GM11168 (cell line): ENCODE data around the gene CFTR.
"Not testable (repeated sequence)": the region's sequence is repeated elsewhere in the genome, so short reads cannot be mapped to it uniquely, and the experiment has no call there.

Experiments used
- in situ Hi-C: fragments of 300-500 bp; cut with MboI; formaldehyde crosslinking; loops from one replicate; pipeline ENCODE4 v1.12.0; 2022; ENCODE audit warnings: low sequenced_read_pairs; ENCODE audit not compliant: unreplicated experiment

CFTR gene

DNA sequence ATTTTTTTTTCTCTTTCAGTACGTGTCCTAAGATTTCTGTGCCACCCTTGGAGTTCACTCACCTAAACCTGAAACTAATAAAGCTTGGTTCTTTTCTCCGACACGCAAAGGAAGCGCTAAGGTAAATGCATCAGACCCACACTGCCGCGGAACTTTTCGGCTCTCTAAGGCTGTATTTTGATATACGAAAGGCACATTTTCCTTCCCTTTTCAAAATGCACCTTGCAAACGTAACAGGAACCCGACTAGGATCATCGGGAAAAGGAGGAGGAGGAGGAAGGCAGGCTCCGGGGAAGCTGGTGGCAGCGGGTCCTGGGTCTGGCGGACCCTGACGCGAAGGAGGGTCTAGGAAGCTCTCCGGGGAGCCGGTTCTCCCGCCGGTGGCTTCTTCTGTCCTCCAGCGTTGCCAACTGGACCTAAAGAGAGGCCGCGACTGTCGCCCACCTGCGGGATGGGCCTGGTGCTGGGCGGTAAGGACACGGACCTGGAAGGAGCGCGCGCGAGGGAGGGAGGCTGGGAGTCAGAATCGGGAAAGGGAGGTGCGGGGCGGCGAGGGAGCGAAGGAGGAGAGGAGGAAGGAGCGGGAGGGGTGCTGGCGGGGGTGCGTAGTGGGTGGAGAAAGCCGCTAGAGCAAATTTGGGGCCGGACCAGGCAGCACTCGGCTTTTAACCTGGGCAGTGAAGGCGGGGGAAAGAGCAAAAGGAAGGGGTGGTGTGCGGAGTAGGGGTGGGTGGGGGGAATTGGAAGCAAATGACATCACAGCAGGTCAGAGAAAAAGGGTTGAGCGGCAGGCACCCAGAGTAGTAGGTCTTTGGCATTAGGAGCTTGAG is at the start of gene CFTR:
Gene CFTR (plus strand): TSS at position 801 of the 830 bp plus-strand sequence. CDS start 70 bp downstream, outside the sequence.
- in situ Hi-C loops = no loop called here

DNA sequence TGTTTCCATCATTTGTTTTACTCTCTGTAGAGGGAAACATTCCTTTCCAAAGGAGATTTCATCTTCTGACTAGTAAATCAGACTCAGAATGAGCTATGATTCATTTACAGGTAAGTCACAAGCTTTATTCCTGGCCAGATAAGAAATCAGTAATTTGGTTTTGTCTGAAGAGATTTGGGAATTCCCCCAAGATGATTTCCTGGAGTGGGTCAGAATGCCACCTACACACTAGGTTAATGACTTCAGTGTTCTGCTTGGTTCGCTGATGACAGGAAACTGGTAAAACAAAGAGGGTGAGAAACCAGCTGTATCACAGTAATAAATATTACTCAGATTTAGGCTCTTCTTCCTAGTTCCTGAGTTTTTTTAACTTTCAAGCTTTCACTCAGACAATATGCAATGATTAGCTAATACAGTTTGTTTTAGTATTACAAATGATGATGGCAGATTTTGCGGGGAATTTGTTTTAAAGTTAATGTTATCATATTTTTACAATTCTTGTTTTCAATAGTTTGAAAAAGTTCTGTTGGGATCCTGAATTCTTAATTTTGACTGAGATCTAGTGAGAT is 44.3 kb upstream of the CFTR start:
- in situ Hi-C loops = no loop called here

- in situ Hi-C loops = no loop called here
Measured at GRCh38 chr7:117444646-117445045, 35.2 kb upstream of the CFTR start.

- in situ Hi-C loops = no loop called here
Measured at GRCh38 chr7:117445206-117445605, 34.6 kb upstream of the CFTR start.

GRCh38 chr7:117446220-117446815 is 33.5 kb upstream of the CFTR start:
- in situ Hi-C loops = no loop called here

- in situ Hi-C loops = no loop called here
Measured at GRCh38 chr7:117448655-117449054, 31.2 kb upstream of the CFTR start.

GRCh38 chr7:117458977-117459583 is 20.7 kb upstream of the CFTR start:
- in situ Hi-C loops = no loop called here

- in situ Hi-C loops = no loop called here
Measured at GRCh38 chr7:117459735-117460134, 20.1 kb upstream of the CFTR start.

DNA sequence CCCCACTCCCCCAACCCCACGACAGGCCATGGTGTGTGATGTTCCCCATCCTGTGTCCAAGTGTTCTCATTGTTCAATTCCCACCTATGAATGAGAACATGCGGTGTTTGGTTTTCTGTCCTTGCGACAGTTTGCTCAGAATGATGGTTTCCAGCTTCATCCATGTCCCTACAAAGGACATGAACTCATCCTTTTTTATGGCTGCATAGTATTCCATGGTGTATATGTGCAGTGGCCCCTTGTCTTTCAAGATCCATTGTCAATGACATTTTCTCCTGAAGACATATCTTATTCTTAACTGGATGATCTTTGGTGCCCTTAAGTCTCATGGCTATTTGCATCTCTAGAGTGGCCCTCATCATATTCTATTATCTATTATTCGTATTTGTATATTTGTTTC is 19.0 kb upstream of the CFTR start:
- in situ Hi-C loops = not testable (repeated sequence)

GRCh38 chr7:117468174-117468573 is 11.7 kb upstream of the CFTR start:
- in situ Hi-C loops = no loop called here

DNA sequence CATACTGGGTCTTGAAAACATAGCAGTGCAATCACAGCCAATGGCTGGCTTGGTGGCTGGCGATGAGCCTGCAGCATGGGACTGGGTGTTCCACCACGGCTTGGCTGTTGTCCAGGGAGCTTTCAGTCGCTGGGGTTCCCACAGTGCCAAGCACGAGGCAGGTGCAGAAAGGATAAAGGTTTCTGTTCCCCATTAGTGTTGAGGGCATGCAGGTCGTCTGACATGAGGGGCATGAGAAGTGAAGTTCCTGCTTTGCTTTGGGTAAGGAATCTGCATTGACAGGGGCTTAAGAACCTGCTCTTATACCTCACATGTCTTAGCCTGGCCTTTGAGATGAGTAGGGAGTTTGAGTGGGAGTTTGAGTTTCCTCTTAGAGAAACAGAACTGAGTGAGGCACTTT is 9.0 kb upstream of the CFTR start:
- in situ Hi-C loops = no loop called here

- in situ Hi-C loops = no loop called here
Measured at GRCh38 chr7:117472335-117472734, 7.5 kb upstream of the CFTR start.

GRCh38 chr7:117476557-117477215 is 3.1 kb upstream of the CFTR start:
- in situ Hi-C loops = no loop called here

DNA sequence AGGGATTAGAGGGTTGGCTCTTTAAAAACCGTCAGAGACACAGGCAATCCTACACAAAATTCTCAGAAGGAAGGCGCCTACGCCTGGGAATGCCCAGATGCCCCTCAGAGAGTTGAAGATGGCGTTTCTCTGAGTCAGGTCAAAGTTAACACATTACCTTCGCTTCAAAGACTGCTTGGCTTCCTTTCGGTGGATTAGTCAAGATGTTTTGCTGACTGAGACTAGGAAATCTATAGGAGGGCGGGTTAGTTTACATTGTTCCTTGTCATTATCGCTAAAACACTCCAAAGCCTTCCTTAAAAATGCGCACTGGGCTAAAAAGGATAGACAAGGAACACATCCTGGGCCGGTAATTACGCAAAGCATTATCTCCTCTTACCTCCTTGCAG is 995 bp upstream of the CFTR start:
- in situ Hi-C loops = no loop called here

DNA sequence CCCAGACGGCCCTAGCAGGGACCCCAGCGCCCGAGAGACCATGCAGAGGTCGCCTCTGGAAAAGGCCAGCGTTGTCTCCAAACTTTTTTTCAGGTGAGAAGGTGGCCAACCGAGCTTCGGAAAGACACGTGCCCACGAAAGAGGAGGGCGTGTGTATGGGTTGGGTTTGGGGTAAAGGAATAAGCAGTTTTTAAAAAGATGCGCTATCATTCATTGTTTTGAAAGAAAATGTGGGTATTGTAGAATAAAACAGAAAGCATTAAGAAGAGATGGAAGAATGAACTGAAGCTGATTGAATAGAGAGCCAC is 184 bp downstream of the CFTR start:
- in situ Hi-C loops = no loop called here

- in situ Hi-C loops = no loop called here
Measured at GRCh38 chr7:117480978-117481377, 1.2 kb downstream of the CFTR start.

- in situ Hi-C loops = no loop called here
Measured at GRCh38 chr7:117485118-117485620, 5.3 kb downstream of the CFTR start.

GRCh38 chr7:117489016-117489415 is 9.2 kb downstream of the CFTR start:
- in situ Hi-C loops = no loop called here

DNA sequence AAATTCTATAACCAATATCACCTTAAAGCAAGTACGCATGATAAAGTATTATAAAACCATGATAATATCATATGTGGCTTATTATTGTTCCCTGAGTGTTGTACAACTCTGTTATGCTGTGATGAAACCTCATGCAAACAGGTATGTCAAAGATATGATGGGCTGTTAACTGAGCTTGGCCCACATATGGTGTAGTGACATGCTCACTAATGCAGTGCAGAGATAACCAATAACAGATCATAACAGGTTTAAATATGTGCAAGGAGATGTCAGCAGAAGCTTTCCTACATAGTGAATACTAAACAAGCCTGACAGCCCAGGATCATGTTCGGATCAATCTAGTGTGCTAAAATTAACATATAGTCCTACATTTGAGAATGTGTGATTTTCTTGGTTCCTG is 9.6 kb downstream of the CFTR start:
- in situ Hi-C loops = no loop called here

DNA sequence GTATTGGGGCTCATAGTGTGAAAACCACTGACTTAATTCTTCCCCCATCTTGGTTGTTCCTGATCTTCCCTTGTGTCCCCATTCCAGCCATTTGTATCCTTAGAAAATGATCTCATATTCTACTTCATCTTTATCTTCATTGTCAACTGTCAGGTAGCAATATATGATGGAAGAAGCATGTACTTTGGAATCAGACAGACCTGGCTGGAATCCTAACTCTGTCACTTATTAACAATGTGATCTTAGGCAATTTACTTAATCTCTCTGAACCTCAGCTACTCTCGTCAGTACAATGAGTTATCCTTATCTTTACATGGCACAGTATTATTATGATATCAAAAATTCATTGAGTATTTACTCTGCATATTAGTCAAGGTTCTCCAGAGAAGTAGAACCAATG is 10.1 kb downstream of the CFTR start:
- in situ Hi-C loops = no loop called here

GRCh38 chr7:117492649-117493048 is 12.8 kb downstream of the CFTR start:
- in situ Hi-C loops = no loop called here
